ENCODE results near the gene MLXIP.

The MLXIP gene

DNA sequence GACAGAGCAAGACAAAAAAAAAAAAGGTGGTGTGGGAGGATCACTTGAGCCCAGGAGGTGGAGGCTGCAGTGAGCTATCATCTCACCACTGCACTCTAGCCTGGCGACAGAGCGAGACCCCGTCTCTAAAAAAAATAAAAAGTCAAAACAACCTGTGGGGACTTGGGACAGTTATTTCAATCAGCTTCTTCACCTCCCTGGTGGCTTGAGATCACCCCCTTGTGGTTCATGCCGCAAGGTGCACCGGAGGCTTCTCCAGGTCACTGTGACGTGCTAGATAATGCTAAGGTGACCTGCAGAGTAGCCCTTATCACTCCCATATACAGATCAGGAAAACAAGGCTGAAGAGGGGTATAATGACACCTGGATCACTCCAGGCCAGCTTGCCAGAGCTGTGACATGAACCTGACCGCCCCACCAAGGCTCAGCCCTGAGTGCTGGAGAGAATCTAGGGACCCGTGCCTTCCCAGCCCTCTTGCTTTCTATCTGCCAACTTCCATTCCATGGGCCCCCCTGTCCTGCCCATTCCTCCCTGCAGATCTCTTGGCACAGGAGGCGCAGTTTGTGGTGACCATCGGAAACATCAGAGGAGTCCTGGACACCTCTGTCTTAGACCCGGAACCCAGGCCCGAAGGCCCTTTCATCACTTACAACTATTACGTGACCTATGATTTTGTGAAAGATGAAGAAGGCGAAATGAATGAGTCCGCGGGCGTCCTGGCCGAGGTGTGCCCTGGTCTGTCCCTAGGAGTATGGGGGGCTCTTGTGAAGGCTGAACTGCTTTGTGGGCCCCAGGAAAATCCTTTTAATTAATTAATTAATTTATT, 112.5 kb downstream of the MLXIP start:
- DNase-seq = no peak

GRCh38 chr12:122192441-122192840, 113.9 kb downstream of the MLXIP start:
- DNase-seq = no peak

DNA sequence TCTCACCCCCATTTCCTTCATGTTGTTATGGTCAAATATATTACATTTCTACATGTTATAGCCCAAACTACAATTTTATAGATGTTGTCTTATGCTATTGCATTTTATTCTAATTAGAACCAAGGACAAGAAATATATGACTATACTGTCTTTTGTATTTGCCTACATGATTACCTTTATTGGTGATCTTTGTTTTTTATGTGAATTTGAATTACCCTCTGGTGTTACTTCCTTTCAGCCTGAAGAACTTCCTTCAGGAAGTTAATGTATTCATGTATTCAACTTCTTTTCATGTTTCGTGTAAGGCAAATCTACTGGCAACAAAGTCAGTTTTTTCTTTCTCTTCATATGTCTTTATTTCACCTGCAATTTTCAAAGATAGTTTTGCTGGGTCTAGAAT, 116.2 kb downstream of the MLXIP start:
- DNase-seq = no peak

GRCh38 chr12:122195405-122195804, 116.8 kb downstream of the MLXIP start:
- DNase-seq = no peak
